ENCODE results near the gene TMEM52B.
"Not testable (repeated sequence)": the region's sequence is repeated elsewhere in the genome, so short reads cannot be mapped to it uniquely, and the experiment has no call there.

Gene TMEM52B

DNA sequence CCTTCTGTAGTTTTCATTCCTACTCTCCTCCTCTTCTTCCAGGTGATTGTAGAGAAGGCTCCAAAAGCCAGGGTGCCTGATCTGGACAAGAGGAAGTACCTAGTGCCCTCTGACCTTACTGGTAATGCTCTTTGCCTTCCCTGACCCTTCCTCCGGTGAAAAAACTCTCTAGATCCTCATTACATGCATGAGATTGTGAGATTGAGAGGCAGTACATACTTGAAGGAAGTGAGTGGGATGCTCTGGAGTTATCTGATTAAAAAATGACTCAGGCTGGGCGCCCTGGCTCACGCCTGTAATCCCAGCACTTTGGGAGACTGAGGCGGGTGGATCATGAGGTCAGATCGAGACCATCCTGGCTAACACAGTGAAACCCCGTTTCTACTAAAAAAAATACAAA, 39.2 kb downstream of the TMEM52B start:
- H3K4me3 ChIP-seq (ENCODE audit: low read length), result no peak overlapping the region
- TF ChIP-seq, protein P1, sequence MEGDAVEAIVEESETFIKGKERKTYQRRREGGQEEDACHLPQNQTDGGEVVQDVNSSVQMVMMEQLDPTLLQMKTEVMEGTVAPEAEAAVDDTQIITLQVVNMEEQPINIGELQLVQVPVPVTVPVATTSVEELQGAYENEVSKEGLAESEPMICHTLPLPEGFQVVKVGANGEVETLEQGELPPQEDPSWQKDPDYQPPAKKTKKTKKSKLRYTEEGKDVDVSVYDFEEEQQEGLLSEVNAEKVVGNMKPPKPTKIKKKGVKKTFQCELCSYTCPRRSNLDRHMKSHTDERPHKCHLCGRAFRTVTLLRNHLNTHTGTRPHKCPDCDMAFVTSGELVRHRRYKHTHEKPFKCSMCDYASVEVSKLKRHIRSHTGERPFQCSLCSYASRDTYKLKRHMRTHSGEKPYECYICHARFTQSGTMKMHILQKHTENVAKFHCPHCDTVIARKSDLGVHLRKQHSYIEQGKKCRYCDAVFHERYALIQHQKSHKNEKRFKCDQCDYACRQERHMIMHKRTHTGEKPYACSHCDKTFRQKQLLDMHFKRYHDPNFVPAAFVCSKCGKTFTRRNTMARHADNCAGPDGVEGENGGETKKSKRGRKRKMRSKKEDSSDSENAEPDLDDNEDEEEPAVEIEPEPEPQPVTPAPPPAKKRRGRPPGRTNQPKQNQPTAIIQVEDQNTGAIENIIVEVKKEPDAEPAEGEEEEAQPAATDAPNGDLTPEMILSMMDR (conservative IDR thresholded peaks at IDR 0.05; ENCODE audit: low read length), result no peak
- no peak for DNase-seq (ENCODE audit: low read depth)

DNA sequence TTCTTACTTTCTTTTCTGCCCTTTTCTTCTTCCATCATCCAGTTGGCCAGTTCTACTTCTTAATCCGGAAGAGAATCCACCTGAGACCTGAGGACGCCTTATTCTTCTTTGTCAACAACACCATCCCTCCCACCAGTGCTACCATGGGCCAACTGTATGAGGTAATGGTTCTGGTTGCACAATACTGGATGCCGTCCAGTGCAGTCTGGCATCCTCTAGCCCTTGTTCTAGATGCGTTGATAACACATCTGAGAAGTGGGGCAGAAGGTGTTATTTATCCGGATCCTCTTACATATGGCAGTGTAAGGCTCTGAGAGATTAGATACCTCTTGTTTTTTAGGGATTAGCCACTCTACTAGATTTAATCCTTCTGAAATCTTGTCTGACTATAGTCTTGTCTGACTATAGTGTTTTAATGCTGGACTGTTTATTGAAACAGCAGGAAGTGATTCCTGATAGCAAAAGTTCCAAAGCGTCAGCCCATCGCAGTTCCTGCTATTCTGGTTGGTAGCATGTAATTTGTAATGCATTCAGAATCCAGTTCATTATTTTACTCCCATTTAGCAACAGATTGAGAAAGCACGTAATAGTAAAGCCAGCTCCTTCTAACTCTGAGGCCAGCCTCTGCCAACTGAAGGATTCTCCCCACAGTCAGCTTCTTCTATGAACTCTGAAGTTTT, 41.7 kb downstream of the TMEM52B start:
- H3K4me3 ChIP-seq (ENCODE audit: low read length), result no peak overlapping the region
- TF ChIP-seq, protein P1 (conservative IDR thresholded peaks at IDR 0.05; ENCODE audit: low read length), result no peak
- peak; percentile 73 for DNase-seq (ENCODE audit: low read depth)

DNA sequence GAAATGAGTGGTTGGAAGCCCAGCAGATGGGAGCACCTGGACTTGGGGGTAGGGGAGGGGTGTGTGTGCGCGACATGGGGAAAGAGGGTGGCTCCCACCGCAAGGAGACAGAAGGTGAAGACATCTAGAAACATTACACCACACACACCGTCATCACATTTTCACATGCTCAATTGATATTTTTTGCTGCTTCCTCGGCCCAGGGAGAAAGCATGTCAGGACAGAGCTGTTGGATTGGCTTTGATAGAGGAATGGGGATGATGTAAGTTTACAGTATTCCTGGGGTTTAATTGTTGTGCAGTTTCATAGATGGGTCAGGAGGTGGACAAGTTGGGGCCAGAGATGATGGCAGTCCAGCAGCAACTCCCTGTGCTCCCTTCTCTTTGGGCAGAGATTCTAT, 43.0 kb downstream of the TMEM52B start:
- TF ChIP-seq, protein P1 (conservative IDR thresholded peaks at IDR 0.05; ENCODE audit: low read length), result no peak
- no peak for DNase-seq (ENCODE audit: low read depth)
- no peak overlapping the region for H3K4me3 ChIP-seq (ENCODE audit: low read length)

DNA sequence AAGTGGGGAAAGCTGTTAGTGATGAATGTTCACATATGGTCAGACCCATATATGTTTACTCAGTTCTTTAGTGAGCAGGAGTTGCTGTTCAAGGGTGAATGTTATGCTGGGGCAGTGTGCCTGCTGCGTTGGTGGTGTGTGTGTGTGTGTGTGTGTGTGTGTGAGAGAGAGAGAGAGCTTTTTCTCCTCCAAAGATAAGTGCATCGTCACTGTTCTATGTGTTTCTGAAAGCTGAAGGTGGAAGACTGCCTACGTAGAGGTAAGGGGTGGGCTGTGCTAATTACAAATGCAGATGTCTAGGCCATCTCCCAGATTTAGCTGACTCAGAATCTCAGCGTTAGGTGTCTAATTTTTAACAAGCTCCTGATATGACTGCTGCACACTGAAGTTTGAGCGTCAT, 44.4 kb downstream of the TMEM52B start:
- DNase-seq (ENCODE audit: low read depth), result no peak
- H3K4me3 ChIP-seq (ENCODE audit: low read length), result no peak overlapping the region
- TF ChIP-seq, protein P1 (conservative IDR thresholded peaks at IDR 0.05; ENCODE audit: low read length), result no peak

DNA sequence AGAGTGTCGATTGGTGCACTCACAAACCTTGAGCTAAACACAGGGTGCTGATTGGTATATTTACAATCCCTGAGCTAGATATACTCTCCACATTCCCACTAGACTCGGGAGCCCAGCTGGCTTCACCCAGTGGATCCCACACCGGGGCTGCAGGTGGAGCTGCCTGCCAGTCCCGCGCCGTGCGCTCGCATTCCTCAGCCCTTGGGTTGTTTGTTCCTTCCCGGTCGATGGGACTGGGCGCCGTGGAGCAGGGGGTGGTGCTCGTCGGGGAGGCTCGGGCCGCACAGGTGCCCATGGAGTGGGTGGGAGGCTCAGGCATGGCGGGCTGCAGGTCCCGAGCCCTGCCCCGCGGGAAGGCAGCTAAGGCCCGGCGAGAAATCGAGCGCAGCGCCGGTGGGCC, 46.6 kb downstream of the TMEM52B start:
- not testable (repeated sequence) for DNase-seq (ENCODE audit: low read depth); H3K4me3 ChIP-seq (ENCODE audit: low read length)

DNA sequence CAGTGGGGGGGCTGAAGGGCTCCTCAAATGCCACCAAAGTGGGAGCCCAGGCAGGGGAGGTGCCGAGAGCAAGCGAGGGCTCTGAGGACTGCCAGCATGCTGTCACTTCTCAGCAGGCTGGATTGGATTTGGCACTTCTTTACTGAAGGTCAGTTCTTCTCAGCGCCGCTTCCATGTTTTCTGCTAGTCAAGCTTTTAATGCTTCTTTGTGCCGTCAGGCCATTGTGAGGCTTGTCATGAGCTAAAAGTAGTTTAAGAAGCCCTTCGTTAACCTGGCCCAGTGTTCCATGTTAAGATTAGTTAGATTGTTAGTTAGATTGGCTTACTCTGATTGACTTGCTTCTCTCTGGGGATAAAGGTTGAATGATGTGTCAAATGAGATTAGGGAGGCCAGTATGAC, 47.3 kb downstream of the TMEM52B start:
- TF ChIP-seq, protein P1 (conservative IDR thresholded peaks at IDR 0.05; ENCODE audit: low read length), result no peak
- no peak for DNase-seq (ENCODE audit: low read depth)
- H3K4me3 ChIP-seq (ENCODE audit: low read length), result no peak overlapping the region

DNA sequence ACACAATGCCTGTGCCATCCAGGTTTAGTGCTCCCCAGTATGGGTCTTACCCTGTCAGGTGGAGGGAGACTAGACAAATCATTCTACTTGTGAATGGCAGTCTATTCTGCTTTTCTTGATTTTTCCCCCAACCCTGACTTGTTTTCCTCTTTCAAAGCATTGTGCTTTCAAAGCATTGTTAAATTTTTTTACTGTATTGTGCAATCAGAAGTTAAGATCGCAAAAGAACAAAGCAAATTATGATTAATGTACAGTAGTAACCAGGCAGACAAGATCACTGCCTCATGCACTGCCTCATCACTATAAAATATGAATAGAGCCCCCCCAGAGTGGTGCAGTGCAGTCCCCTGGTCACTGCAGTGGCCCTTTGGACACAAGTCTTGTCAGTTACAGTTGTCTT, 47.9 kb downstream of the TMEM52B start:
- no peak overlapping the region for H3K4me3 ChIP-seq (ENCODE audit: low read length)
- TF ChIP-seq, protein P1 (conservative IDR thresholded peaks at IDR 0.05; ENCODE audit: low read length), result no peak
- no peak for DNase-seq (ENCODE audit: low read depth)

DNA sequence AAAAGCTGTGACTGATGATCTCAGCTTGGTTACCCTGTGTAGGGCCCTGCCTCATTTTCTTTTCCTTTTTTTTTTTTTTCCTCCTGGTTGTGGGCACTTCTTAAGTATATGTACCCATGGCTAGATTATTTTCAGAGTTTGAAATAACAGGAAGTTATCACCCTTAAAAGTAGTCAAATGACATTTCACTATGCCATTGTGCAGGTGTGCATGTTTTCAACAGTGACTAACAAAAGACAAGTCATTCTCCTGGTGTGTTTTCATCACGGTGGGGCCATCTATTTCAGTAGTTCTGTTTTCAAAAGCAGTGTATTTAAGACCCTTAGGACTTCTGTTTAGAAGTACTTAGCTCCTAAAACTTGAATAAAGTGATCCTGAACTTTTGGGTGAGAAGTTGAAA, 48.8 kb downstream of the TMEM52B start:
- H3K4me3 ChIP-seq (ENCODE audit: low read length), result no peak overlapping the region
- DNase-seq (ENCODE audit: low read depth), result no peak
- TF ChIP-seq, protein P1 (conservative IDR thresholded peaks at IDR 0.05; ENCODE audit: low read length), result no peak

Measured in AG10803 (cell line).